ENCODE data around the gene MINDY4.

DNA sequence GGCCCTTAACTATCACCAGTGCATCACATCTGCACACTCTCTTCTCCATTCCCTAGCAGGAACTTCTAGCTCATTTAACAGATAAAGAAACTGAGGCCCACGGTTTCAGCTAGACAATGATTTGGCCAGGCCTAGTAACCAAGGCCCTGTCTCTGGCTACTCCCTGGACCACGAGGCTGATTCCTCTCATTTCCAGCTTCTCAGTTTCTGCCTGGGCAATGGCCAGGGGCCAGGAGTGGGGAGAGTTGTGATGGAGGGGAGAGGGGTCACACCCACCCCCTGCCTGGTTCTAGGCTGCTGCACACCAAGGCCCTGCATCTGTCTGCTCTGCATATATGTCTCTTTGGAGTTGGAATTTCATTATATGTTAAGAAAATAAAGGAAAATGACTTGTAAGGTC lies 153.9 kb downstream of the MINDY4 start:
- TF ChIP-seq YY2 (tag by site-specific recombination; IDR thresholded peaks at IDR 0.05), result no peak
- TF ChIP-seq, protein P1, sequence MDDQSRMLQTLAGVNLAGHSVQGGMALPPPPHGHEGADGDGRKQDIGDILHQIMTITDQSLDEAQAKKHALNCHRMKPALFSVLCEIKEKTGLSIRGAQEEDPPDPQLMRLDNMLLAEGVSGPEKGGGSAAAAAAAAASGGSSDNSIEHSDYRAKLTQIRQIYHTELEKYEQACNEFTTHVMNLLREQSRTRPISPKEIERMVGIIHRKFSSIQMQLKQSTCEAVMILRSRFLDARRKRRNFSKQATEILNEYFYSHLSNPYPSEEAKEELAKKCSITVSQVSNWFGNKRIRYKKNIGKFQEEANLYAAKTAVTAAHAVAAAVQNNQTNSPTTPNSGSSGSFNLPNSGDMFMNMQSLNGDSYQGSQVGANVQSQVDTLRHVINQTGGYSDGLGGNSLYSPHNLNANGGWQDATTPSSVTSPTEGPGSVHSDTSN (CRISPR knock-in tag; IDR thresholded peaks at IDR 0.05), result no peak
- TF ChIP-seq, protein P2, sequence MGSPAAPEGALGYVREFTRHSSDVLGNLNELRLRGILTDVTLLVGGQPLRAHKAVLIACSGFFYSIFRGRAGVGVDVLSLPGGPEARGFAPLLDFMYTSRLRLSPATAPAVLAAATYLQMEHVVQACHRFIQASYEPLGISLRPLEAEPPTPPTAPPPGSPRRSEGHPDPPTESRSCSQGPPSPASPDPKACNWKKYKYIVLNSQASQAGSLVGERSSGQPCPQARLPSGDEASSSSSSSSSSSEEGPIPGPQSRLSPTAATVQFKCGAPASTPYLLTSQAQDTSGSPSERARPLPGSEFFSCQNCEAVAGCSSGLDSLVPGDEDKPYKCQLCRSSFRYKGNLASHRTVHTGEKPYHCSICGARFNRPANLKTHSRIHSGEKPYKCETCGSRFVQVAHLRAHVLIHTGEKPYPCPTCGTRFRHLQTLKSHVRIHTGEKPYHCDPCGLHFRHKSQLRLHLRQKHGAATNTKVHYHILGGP (tag by site-specific recombination; IDR thresholded peaks at IDR 0.05), result no peak
- TF ChIP-seq, protein P3, sequence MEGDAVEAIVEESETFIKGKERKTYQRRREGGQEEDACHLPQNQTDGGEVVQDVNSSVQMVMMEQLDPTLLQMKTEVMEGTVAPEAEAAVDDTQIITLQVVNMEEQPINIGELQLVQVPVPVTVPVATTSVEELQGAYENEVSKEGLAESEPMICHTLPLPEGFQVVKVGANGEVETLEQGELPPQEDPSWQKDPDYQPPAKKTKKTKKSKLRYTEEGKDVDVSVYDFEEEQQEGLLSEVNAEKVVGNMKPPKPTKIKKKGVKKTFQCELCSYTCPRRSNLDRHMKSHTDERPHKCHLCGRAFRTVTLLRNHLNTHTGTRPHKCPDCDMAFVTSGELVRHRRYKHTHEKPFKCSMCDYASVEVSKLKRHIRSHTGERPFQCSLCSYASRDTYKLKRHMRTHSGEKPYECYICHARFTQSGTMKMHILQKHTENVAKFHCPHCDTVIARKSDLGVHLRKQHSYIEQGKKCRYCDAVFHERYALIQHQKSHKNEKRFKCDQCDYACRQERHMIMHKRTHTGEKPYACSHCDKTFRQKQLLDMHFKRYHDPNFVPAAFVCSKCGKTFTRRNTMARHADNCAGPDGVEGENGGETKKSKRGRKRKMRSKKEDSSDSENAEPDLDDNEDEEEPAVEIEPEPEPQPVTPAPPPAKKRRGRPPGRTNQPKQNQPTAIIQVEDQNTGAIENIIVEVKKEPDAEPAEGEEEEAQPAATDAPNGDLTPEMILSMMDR (tag by site-specific recombination; IDR thresholded peaks at IDR 0.05), result no peak
- TF ChIP-seq ZNF114 (tag by site-specific recombination; IDR thresholded peaks at IDR 0.05), result no peak
- TF ChIP-seq, protein P4, sequence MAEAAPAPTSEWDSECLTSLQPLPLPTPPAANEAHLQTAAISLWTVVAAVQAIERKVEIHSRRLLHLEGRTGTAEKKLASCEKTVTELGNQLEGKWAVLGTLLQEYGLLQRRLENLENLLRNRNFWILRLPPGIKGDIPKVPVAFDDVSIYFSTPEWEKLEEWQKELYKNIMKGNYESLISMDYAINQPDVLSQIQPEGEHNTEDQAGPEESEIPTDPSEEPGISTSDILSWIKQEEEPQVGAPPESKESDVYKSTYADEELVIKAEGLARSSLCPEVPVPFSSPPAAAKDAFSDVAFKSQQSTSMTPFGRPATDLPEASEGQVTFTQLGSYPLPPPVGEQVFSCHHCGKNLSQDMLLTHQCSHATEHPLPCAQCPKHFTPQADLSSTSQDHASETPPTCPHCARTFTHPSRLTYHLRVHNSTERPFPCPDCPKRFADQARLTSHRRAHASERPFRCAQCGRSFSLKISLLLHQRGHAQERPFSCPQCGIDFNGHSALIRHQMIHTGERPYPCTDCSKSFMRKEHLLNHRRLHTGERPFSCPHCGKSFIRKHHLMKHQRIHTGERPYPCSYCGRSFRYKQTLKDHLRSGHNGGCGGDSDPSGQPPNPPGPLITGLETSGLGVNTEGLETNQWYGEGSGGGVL (tag by site-specific recombination; IDR thresholded peaks at IDR 0.05), result no peak
- TF ChIP-seq ZNF776 (tag by site-specific recombination; IDR thresholded peaks at IDR 0.05; ENCODE audit: borderline replicate concordance), result no peak
- TF ChIP-seq, protein P5, sequence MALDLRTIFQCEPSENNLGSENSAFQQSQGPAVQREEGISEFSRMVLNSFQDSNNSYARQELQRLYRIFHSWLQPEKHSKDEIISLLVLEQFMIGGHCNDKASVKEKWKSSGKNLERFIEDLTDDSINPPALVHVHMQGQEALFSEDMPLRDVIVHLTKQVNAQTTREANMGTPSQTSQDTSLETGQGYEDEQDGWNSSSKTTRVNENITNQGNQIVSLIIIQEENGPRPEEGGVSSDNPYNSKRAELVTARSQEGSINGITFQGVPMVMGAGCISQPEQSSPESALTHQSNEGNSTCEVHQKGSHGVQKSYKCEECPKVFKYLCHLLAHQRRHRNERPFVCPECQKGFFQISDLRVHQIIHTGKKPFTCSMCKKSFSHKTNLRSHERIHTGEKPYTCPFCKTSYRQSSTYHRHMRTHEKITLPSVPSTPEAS (tag by site-specific recombination; IDR thresholded peaks at IDR 0.05), result no peak
- TF ChIP-seq, protein P6, sequence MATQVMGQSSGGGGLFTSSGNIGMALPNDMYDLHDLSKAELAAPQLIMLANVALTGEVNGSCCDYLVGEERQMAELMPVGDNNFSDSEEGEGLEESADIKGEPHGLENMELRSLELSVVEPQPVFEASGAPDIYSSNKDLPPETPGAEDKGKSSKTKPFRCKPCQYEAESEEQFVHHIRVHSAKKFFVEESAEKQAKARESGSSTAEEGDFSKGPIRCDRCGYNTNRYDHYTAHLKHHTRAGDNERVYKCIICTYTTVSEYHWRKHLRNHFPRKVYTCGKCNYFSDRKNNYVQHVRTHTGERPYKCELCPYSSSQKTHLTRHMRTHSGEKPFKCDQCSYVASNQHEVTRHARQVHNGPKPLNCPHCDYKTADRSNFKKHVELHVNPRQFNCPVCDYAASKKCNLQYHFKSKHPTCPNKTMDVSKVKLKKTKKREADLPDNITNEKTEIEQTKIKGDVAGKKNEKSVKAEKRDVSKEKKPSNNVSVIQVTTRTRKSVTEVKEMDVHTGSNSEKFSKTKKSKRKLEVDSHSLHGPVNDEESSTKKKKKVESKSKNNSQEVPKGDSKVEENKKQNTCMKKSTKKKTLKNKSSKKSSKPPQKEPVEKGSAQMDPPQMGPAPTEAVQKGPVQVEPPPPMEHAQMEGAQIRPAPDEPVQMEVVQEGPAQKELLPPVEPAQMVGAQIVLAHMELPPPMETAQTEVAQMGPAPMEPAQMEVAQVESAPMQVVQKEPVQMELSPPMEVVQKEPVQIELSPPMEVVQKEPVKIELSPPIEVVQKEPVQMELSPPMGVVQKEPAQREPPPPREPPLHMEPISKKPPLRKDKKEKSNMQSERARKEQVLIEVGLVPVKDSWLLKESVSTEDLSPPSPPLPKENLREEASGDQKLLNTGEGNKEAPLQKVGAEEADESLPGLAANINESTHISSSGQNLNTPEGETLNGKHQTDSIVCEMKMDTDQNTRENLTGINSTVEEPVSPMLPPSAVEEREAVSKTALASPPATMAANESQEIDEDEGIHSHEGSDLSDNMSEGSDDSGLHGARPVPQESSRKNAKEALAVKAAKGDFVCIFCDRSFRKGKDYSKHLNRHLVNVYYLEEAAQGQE (tag by site-specific recombination; IDR thresholded peaks at IDR 0.05), result no peak
